Medulla oblongata (tissue), 1 donor: ENCODE measurements around the gene BOD1L1.

Source experiments
- DNase-seq: peaks from one replicate; pipeline ENCODE4 v3.0.0-alpha.2; 2015; ENCODE audit errors: extremely low spot score

BOD1L1 gene

GRCh38 chr4:13524504-13525243, 102.9 kb downstream of the BOD1L1 start:
- DNase-seq, result no peak

- no peak for DNase-seq
These were observed 103.7 kb downstream of the BOD1L1 start for GRCh38 chr4:13523591-13524503.

- DNase-seq, result no peak
These were observed 104.4 kb downstream of the BOD1L1 start for GRCh38 chr4:13523105-13523477.

- DNase-seq, result no peak
These were observed 105.0 kb downstream of the BOD1L1 start for GRCh38 chr4:13522282-13523104.

GRCh38 chr4:13521047-13521446, 106.5 kb downstream of the BOD1L1 start:
- no peak for DNase-seq
